Neural cell (in vitro differentiated cells): ENCODE results near the gene CELA2B.

Source experiments
- CTCF ChIP-seq: fragments of 450-650 bp; IDR thresholded peaks from 2 replicates; pipeline ENCODE4 v1.5.1; 2014; ENCODE audit warnings: antibody characterized with exemption, mild to moderate bottlenecking, moderate library complexity; ENCODE audit not compliant: poor library complexity, severe bottlenecking
- MXI1 ChIP-seq: fragments of 450-650 bp; conservative IDR thresholded peaks from 2 replicates; pipeline ENCODE4 v1.6.1; 2014; ENCODE audit warnings: antibody characterized with exemption, mild to moderate bottlenecking; ENCODE audit not compliant: poor library complexity, severe bottlenecking

GRCh38 chr1:15485636-15486035, 9.7 kb downstream of the CELA2B start:
- no peak for TF ChIP-seq CTCF
- no peak for TF ChIP-seq MXI1
